Measurements from ENCODE around the gene ERMAP. TPM values are rescaled to one million over a fixed set of nuclear protein-coding genes. Genes with fewer than 3 reads are reported as not detected.

ERMAP gene
- total RNA-seq, 4 donors from 2014 or later, result 6.1 to 11.7 (median 8.7) TPM

GRCh38 chr1:42788021-42788420, 28.9 kb upstream of the ERMAP start:
- peaks cover 0 to 12% (median 0%) of the 10 kb centered on the region in 4 donors for H3K27me3 ChIP-seq
- H3K9me3 ChIP-seq, result no peaks in the 10 kb centered on the region
- DNase-seq, result no peak
- peaks cover 10 to 21% (median 12%) of the 10 kb centered on the region in 3 donors for H3K4me1 ChIP-seq
- no peak for TF ChIP-seq POLR2A (IDR thresholded peaks at IDR 0.05)
- no peak for TF ChIP-seq CTCF (IDR thresholded peaks at IDR 0.05)
- no peak overlapping the region for H3K4me3 ChIP-seq
- 100% methylated on average over 1 of the region's 1 CpG for WGBS, 2 donors
- peaks cover 0 to 4% (median 0%) of the 10 kb centered on the region in 3 donors for H3K36me3 ChIP-seq
- no peak overlapping the region for H3K27ac ChIP-seq
- intact Hi-C loops (cut with DNase I), result no loop called here

DNA sequence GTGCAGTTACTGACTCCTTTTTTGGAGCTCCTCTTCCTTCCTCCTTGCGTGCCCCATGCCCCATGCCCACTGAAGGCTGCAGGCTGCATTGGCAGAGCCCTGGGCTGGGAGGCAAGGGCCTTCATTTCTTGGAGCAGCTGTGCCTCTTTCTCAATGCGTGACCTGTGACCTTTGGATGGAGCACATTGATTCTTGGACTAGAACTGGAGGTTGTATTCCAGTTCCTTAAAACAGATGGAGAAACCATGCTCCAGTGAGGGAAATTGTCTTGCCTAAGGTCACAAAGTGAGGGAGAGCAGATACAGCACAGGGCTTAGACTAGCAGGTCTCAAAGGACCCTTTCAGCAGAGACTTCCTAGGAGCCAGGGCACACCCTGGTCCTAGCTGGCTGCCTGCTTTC, 23.1 kb upstream of the ERMAP start:
- no peaks in the 10 kb centered on the region for H3K9me3 ChIP-seq
- WGBS, 2 donors, result 82 to 94% methylated on average over 2 of the region's 2 CpGs
- H3K27me3 ChIP-seq, result no peaks in the 10 kb centered on the region
- DNase-seq, result no peak
- no peaks in the 10 kb centered on the region for H3K36me3 ChIP-seq
- no peak overlapping the region for H3K27ac ChIP-seq
- no peak overlapping the region for H3K4me3 ChIP-seq
- no peak for TF ChIP-seq CTCF (IDR thresholded peaks at IDR 0.05)
- TF ChIP-seq POLR2A (IDR thresholded peaks at IDR 0.05), result no peak
- no peaks in the 10 kb centered on the region for H3K4me1 ChIP-seq
- intact Hi-C loops (cut with DNase I), result no loop called here

DNA sequence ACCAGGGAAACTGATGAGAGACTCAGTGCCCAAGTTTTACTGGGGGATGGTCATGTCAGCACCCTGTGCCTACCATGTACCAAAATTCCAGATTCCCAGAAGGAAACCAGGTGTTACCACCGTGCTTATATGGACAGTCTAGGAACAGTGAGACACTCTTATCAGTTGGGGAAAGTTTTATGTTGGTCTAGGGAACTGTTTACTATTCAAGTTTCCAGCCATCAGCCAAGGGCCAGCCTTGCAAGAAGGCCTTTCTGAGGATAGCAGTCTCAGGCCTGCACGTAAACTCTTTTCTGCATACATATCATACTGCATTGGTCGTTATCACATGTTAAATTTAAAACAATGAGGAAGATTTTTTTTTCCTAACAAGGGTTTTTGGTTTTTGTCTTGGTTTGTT, 19.5 kb upstream of the ERMAP start:
- no peaks in the 10 kb centered on the region for H3K36me3 ChIP-seq
- TF ChIP-seq CTCF (IDR thresholded peaks at IDR 0.05), result no peak
- WGBS, 2 donors, result 79 to 85% methylated on average over 3 of the region's 3 CpGs
- H3K4me1 ChIP-seq, result no peaks in the 10 kb centered on the region
- intact Hi-C loops (cut with DNase I), result no loop called here
- H3K27ac ChIP-seq, result no peak overlapping the region
- no peaks in the 10 kb centered on the region for H3K27me3 ChIP-seq
- DNase-seq, result no peak
- no peak overlapping the region for H3K4me3 ChIP-seq
- no peaks in the 10 kb centered on the region for H3K9me3 ChIP-seq

- no peaks in the 10 kb centered on the region for H3K4me1 ChIP-seq
- intact Hi-C loops (cut with DNase I), result no loop called here
- 92% methylated on average over 5 of the region's 5 CpGs for whole genome bisulfite sequencing, 2 donors
These were observed 18.9 kb upstream of the ERMAP start for GRCh38 chr1:42797979-42798378.

DNA sequence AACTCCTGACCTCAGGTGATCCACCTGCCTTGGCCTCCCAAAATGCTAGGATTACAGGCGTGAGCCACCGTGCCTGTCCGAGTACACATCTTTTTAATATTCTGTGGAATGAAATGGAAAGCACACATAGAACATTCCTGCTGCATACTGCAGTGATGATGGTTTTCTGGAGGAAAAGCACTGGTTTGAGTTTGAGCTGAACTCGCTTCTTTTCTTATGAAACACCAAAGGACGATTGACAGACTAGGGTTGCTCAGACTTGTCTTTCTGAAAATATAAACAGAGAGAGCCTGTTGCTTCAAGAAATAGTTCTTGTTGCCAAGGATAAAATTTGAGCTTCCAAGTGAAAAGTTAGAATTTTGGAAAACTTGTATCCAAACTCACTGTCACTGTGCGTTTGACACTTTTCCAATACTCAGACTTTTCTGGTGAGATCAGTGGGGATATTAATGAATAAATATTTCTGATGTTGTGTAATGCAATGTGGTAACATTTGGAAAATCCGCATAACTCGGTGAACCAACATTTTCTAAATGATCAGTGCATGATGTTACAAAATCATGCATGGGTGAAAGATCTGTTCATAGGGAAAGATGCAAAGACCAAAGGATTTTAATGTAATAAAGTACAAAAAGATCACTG, 15.0 kb upstream of the ERMAP start:
- Histone ChIP-seq H3K4me3 (no peak overlapping the region), H3K4me1 (no peaks in the 10 kb centered on the region), H3K27me3 (no peaks in the 10 kb centered on the region), H3K36me3 (peaks cover 0 to 10% (median 0%) of the 10 kb centered on the region in 3 donors), H3K9me3 (no peaks in the 10 kb centered on the region), H3K27ac (peak overlapping the region in 2 of 4 donors; percentile 31 to 40)
- WGBS, 2 donors, result 34 to 61% methylated on average over 8 of the region's 8 CpGs
- intact Hi-C loops (cut with DNase I), result no loop called here
- no peak for DNase-seq
- TF ChIP-seq POLR2A (IDR thresholded peaks at IDR 0.05) (no peak), CTCF (IDR thresholded peaks at IDR 0.05) (no peak)

More at GRCh38 chr1:42797979-42798378, 18.9 kb upstream of the ERMAP start:
- Histone ChIP-seq H3K4me3 (no peak overlapping the region), H3K9me3 (no peaks in the 10 kb centered on the region), H3K27ac (no peak overlapping the region), H3K36me3 (no peaks in the 10 kb centered on the region), H3K27me3 (no peaks in the 10 kb centered on the region)
- DNase-seq, result no peak
- no peak for TF ChIP-seq CTCF (IDR thresholded peaks at IDR 0.05)
- TF ChIP-seq POLR2A (IDR thresholded peaks at IDR 0.05), result no peak

Measured in esophagus squamous epithelium (tissue), 5 donors.